ENCODE results near the gene MAP3K3. TPM values are rescaled to one million over a fixed set of nuclear protein-coding genes. Genes with fewer than 3 reads are reported as not detected.

The MAP3K3 gene
- total RNA-seq, 1 donor from 2014 or later: 75.6 TPM

GRCh38 chr17:63587770-63588169 is 34.4 kb upstream of the MAP3K3 start:
- Histone ChIP-seq H3K27ac (no peak overlapping the region), H3K9me3 (no peaks in the 10 kb centered on the region), H3K27me3 (no peaks in the 10 kb centered on the region), H3K4me1 (no peaks in the 10 kb centered on the region), H3K36me3 (peaks cover 68 to 90% of the 10 kb centered on the region in 2 donors), H3K4me3 (no peak overlapping the region)
- TF ChIP-seq, protein P1, sequence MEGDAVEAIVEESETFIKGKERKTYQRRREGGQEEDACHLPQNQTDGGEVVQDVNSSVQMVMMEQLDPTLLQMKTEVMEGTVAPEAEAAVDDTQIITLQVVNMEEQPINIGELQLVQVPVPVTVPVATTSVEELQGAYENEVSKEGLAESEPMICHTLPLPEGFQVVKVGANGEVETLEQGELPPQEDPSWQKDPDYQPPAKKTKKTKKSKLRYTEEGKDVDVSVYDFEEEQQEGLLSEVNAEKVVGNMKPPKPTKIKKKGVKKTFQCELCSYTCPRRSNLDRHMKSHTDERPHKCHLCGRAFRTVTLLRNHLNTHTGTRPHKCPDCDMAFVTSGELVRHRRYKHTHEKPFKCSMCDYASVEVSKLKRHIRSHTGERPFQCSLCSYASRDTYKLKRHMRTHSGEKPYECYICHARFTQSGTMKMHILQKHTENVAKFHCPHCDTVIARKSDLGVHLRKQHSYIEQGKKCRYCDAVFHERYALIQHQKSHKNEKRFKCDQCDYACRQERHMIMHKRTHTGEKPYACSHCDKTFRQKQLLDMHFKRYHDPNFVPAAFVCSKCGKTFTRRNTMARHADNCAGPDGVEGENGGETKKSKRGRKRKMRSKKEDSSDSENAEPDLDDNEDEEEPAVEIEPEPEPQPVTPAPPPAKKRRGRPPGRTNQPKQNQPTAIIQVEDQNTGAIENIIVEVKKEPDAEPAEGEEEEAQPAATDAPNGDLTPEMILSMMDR (IDR thresholded peaks at IDR 0.05): no peak
- intact Hi-C loops (cut with DNase I): no loop called here
- DNase-seq (ENCODE audit: low spot score in 2 of 2): no peak

GRCh38 chr17:63588797-63589196 is 33.4 kb upstream of the MAP3K3 start:
- TF ChIP-seq, protein P1 (IDR thresholded peaks at IDR 0.05): no peak
- DNase-seq (ENCODE audit: low spot score in 2 of 2): no peak
- Histone ChIP-seq H3K27me3 (no peaks in the 10 kb centered on the region), H3K9me3 (no peaks in the 10 kb centered on the region), H3K27ac (no peak overlapping the region), H3K4me3 (no peak overlapping the region), H3K4me1 (no peaks in the 10 kb centered on the region), H3K36me3 (peaks cover 61 to 83% of the 10 kb centered on the region in 2 donors)
- intact Hi-C loops (cut with DNase I): no loop called here

DNA sequence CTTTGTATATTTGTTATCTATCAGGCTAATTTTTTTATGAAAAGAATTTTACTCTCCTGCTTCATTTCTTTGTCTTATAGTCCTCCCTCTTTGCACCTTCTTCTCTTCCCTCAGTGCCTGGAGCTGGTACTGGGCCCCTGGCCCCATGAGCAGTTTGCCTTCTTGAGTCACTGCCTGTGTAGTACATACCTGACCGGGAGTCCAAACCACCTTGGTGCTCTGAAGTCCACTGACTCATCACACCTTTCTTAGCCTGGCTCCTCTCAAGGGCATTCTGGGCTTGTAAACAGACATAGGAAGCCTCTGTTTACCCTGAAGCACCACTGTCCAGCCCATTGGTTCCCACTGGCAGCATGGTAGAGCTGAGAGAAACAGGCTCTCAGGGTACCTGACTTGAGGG is 32.6 kb upstream of the MAP3K3 start:
- no peaks in the 10 kb centered on the region for H3K9me3 ChIP-seq
- no peak overlapping the region for H3K27ac ChIP-seq
- H3K36me3 ChIP-seq: peaks cover 56 to 75% of the 10 kb centered on the region in 2 donors
- no peak overlapping the region for H3K4me3 ChIP-seq
- intact Hi-C loops (cut with DNase I): no loop called here
- H3K27me3 ChIP-seq: no peaks in the 10 kb centered on the region
- no peak for DNase-seq (ENCODE audit: low spot score in 2 of 2)
- H3K4me1 ChIP-seq: no peaks in the 10 kb centered on the region
- TF ChIP-seq, protein P1 (IDR thresholded peaks at IDR 0.05): no peak

- Histone ChIP-seq H3K9me3 (no peaks in the 10 kb centered on the region), H3K27ac (no peak overlapping the region), H3K27me3 (no peaks in the 10 kb centered on the region), H3K4me3 (no peak overlapping the region), H3K36me3 (peaks cover 36 to 44% of the 10 kb centered on the region in 2 donors), H3K4me1 (no peaks in the 10 kb centered on the region)
- no peak for DNase-seq (ENCODE audit: low spot score in 2 of 2)
- intact Hi-C loops (cut with DNase I): no loop called here
- TF ChIP-seq, protein P1 (IDR thresholded peaks at IDR 0.05): no peak
These were observed 29.4 kb upstream of the MAP3K3 start for GRCh38 chr17:63592797-63593196.

DNA sequence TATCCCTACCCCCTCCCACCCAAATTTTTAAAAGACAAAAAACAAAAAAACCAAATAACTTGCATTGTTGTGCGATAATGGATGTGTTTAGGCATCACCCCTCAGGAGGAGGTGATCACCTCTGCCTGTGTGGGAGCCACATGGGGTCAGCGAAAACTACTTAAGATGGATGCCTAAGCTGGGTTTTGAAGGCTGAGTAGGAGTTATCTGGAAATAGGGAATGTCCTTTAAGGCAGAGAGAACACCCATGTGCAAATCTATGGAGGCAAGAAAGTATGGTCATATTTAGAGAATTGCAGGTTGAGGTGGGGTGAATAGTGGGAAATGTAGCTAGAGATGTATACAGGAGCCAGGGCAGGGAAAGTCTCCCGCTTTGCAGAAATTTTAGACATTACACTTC is 27.1 kb upstream of the MAP3K3 start:
- Histone ChIP-seq H3K27ac (no peak overlapping the region), H3K4me3 (no peak overlapping the region), H3K27me3 (no peaks in the 10 kb centered on the region), H3K4me1 (peaks cover 1 to 4% of the 10 kb centered on the region in 2 donors), H3K36me3 (peaks cover 16 to 24% of the 10 kb centered on the region in 2 donors), H3K9me3 (no peaks in the 10 kb centered on the region)
- no peak for DNase-seq (ENCODE audit: low spot score in 2 of 2)
- intact Hi-C loops (cut with DNase I): no loop called here
- TF ChIP-seq, protein P1 (IDR thresholded peaks at IDR 0.05): no peak

Data from ascending aorta (tissue), 2 donors.